OCI-LY3 (cell line): ENCODE data around the gene RNF121.

Experiments used
- H2AFZ ChIP-seq: fragments of 200-600, 300-600 bp; shearing (Covaris generic); 2 replicates; pipeline ENCODE4 v1.6.0; 2014; ENCODE audit warnings: antibody characterized with exemption, low read depth, low read length
- H3K27ac ChIP-seq: fragments of 200-600, 300-600 bp; sonication (generic); 2 replicates; pipeline ENCODE4 v1.5.1; 2014; ENCODE audit warnings: mild to moderate bottlenecking, low read length, moderate library complexity, mixed read lengths
- H3K27me3 ChIP-seq: fragments of 200-600, 300-600 bp; sonication (generic); 2 replicates; pipeline ENCODE4 v1.6.1; 2014; ENCODE audit warnings: low read depth, low read length, mixed read lengths
- H3K36me3 ChIP-seq: fragments of 200-600, 300-600 bp; sonication (generic); replicated peaks from 2 replicates; pipeline ENCODE3; 2014; ENCODE audit warnings: low read depth, low read length, mixed read lengths
- H3K4me1 ChIP-seq: fragments of 300-600, 200-600 bp; sonication (generic); 2 replicates; pipeline ENCODE4 v1.6.1; 2014; ENCODE audit warnings: low read length, mixed read lengths
- H3K4me2 ChIP-seq: fragments of 200-600, 300-600 bp; sonication (generic); 2 replicates; pipeline ENCODE4 v1.6.1; 2014; ENCODE audit warnings: low read length, mixed read lengths
- H3K4me3 ChIP-seq: fragments of 300-600, 200-600 bp; sonication (generic); 2 replicates; pipeline ENCODE4 v1.5.1; 2014; ENCODE audit warnings: antibody characterized with exemption, mild to moderate bottlenecking, low read length, moderate library complexity
- H3K79me2 ChIP-seq: fragments of 300-600, 200-600 bp; shearing (Covaris generic); 2 replicates; pipeline ENCODE4 v1.6.1; 2014; ENCODE audit warnings: mild to moderate bottlenecking, low read length, mixed read lengths
- H3K9ac ChIP-seq: fragments of 300-600, 200-600 bp; shearing (Covaris generic); 2 replicates; pipeline ENCODE4 v1.6.0; 2014; ENCODE audit warnings: mild to moderate bottlenecking, low read length, moderate library complexity
- H3K9me3 ChIP-seq: fragments of 200-600, 300-600 bp; shearing (Covaris generic); 2 replicates; pipeline ENCODE4 v1.6.1; 2014; ENCODE audit warnings: low read length, mixed read lengths; ENCODE audit not compliant: insufficient read depth
- H4K20me1 ChIP-seq: fragments of 200-600, 300-600 bp; sonication (generic); 2 replicates; pipeline ENCODE4 v1.6.1; 2016; ENCODE audit warnings: low read length, mixed read lengths; ENCODE audit not compliant: insufficient read depth
- EZH2phosphoT487 ChIP-seq: fragments of 200-600 bp; shearing (Covaris generic); IDR thresholded peaks from 2 replicates; pipeline ENCODE4 v1.6.1; 2018; ENCODE audit warnings: antibody characterized with exemption, mixed run types, low read depth
- TF ChIP-seq, protein P1 (sequence below): fragments of 200-600, 300-600 bp; sonication (generic); IDR thresholded peaks from 2 replicates; pipeline ENCODE4 v1.5.1; 2014; ENCODE audit warnings: antibody characterized with exemption, low read length, low read depth

Gene RNF121

DNA sequence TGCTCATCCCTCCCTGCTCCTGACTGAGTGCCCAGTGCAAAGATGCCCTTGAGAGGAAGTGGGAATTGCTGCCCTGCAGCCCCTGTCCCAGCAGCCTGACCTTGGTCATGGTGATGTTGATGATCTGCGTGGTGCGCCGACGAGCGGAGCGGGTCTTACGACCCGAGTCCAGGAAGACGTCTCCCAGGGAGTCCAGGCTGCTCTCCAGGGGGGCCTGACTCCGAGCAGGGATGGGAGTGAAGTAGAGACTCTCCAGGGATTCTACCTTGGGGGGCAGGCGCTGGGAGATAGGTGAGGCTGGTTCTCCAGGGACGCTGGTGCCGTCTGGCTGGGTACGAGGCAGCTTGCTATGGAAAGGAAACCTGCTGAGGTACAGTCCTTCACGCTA lies 78.2 kb downstream of the RNF121 start:
- no peaks in the 10 kb centered on the region for H3K27me3 ChIP-seq
- H3K36me3 ChIP-seq, result peaks cover 84% of the 10 kb centered on the region
- no peak overlapping the region for H3K4me2 ChIP-seq
- no peak overlapping the region for H3K4me3 ChIP-seq
- no peak overlapping the region for H3K9ac ChIP-seq
- no peaks in the 10 kb centered on the region; the same call in 1 of the 2 replicates for H4K20me1 ChIP-seq
- H3K27ac ChIP-seq, result no peak overlapping the region
- TF ChIP-seq, protein P1, sequence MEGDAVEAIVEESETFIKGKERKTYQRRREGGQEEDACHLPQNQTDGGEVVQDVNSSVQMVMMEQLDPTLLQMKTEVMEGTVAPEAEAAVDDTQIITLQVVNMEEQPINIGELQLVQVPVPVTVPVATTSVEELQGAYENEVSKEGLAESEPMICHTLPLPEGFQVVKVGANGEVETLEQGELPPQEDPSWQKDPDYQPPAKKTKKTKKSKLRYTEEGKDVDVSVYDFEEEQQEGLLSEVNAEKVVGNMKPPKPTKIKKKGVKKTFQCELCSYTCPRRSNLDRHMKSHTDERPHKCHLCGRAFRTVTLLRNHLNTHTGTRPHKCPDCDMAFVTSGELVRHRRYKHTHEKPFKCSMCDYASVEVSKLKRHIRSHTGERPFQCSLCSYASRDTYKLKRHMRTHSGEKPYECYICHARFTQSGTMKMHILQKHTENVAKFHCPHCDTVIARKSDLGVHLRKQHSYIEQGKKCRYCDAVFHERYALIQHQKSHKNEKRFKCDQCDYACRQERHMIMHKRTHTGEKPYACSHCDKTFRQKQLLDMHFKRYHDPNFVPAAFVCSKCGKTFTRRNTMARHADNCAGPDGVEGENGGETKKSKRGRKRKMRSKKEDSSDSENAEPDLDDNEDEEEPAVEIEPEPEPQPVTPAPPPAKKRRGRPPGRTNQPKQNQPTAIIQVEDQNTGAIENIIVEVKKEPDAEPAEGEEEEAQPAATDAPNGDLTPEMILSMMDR, result no peak
- no peak for TF ChIP-seq EZH2phosphoT487
- H2AFZ ChIP-seq, result no peak overlapping the region
- H3K79me2 ChIP-seq, result no peaks in the 10 kb centered on the region
- H3K4me1 ChIP-seq, result no peaks in the 10 kb centered on the region
- no peaks in the 10 kb centered on the region for H3K9me3 ChIP-seq

DNA sequence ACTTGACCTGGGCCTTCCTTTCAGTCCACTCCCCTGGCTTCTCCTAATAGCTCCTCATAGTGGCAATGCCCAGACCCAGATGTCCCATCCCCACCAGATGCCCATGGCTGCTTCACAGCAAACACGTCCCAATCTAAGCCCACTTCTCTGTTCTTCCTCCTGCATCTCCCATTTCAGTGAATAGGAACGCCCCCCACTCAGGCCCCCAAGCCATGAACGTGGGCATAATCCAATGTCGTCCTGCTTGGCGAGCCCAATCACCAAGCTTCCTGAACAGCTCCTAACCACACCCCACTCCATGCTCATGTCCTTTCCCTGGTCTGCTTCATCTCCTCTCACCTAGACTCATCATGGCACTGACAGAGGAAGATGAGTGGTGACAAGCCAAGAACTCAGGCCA lies 78.7 kb downstream of the RNF121 start:
- H3K9me3 ChIP-seq, result no peaks in the 10 kb centered on the region
- H3K27me3 ChIP-seq, result no peaks in the 10 kb centered on the region
- H2AFZ ChIP-seq, result no peak overlapping the region
- H3K4me3 ChIP-seq, result no peak overlapping the region
- TF ChIP-seq, protein P1, result no peak
- no peak for TF ChIP-seq EZH2phosphoT487
- peaks cover 84% of the 10 kb centered on the region for H3K36me3 ChIP-seq
- no peak overlapping the region for H3K9ac ChIP-seq
- H4K20me1 ChIP-seq, result no peaks in the 10 kb centered on the region; the same call in 1 of the 2 replicates
- H3K4me2 ChIP-seq, result no peak overlapping the region
- H3K27ac ChIP-seq, result no peak overlapping the region
- no peaks in the 10 kb centered on the region for H3K79me2 ChIP-seq
- H3K4me1 ChIP-seq, result no peaks in the 10 kb centered on the region

DNA sequence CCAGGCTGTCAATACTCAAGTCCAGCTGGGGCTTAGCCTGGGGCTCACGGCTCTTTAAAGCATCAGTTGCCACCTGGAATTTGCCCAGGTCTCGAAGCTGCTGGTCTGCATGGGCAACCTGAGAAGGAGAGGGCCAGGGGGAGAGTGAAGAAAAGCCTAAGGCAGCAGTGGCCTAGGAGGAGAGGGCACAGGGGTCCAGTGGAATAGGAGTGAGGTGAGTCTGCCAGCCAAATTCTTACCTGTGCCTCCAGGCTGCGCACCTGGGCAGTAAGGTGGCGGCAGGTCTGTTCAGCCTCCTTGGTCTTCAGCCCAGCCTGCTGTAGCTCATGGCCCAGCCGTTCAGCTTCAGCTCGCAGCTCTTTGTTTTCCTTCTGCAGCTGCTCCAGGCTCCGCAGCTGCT lies 79.9 kb downstream of the RNF121 start:
- no peaks in the 10 kb centered on the region; the same call in 1 of the 2 replicates for H4K20me1 ChIP-seq
- H3K4me3 ChIP-seq, result no peak overlapping the region
- no peak overlapping the region for H3K27ac ChIP-seq
- H3K79me2 ChIP-seq, result no peaks in the 10 kb centered on the region
- no peak overlapping the region for H2AFZ ChIP-seq
- H3K9ac ChIP-seq, result no peak overlapping the region
- no peaks in the 10 kb centered on the region for H3K27me3 ChIP-seq
- H3K36me3 ChIP-seq, result peaks cover 84% of the 10 kb centered on the region
- H3K4me2 ChIP-seq, result no peak overlapping the region
- no peaks in the 10 kb centered on the region for H3K9me3 ChIP-seq
- no peaks in the 10 kb centered on the region for H3K4me1 ChIP-seq
- no peak for TF ChIP-seq EZH2phosphoT487
- TF ChIP-seq, protein P1, result no peak

DNA sequence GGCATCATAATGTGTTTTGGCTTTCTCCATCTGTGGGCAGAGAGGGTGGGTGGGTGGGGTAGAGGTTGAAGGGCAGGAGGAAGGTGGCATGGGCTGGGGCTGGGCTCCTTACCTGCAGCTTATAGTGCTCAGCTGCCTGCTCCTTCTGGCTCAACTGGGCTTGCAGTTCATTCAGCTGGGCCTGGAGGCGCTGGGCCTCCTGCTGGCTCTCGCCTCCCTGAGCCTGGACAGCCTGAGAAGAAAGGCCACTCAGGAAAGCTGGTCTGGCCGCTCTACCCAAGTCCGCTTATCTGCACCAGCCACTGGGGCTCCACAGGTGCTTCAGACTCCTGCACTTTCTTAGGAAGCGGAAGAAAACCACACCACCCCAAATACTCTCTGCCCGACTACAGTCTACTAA lies 80.3 kb downstream of the RNF121 start:
- Histone ChIP-seq H3K27ac (no peak overlapping the region), H3K4me3 (no peak overlapping the region), H3K9ac (no peak overlapping the region), H2AFZ (no peak overlapping the region), H3K27me3 (no peaks in the 10 kb centered on the region), H3K79me2 (no peaks in the 10 kb centered on the region), H3K9me3 (no peaks in the 10 kb centered on the region), H3K36me3 (peaks cover 84% of the 10 kb centered on the region), H4K20me1 (no peaks in the 10 kb centered on the region; the same call in 1 of the 2 replicates), H3K4me2 (no peak overlapping the region), H3K4me1 (no peaks in the 10 kb centered on the region)
- TF ChIP-seq EZH2phosphoT487, result no peak
- TF ChIP-seq, protein P1, result no peak
